ENCODE data around the gene MAP7.
"Not testable (repeated sequence)": the region's sequence is repeated elsewhere in the genome, so short reads cannot be mapped to it uniquely, and the experiment has no call there.

Gene MAP7

GRCh38 chr6:136471922-136472321 lies 78.3 kb downstream of the MAP7 start:
- no peak for DNase-seq (ENCODE audit: low read depth in 2 of 2, low spot score in 1 of 2)

DNA sequence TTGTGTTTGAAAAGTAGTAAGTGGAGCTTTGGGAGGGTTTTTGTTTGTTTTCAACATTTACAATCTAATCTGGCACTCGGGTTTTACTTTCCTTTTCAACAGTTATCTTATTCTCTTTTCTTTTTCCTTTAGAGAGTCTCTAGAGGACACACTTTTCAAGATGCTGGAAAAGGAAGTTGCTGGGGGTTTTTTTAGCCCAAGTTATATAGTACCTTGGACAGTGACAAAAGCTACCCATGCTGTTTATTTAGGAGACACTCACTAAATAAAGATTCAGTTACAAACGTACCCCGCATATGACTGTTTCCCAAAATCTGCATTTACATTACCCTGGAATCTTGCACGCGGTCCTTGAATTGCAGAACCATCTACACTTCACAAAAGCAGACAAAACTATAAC lies 78.8 kb downstream of the MAP7 start:
- DNase-seq (ENCODE audit: low read depth in 2 of 2, low spot score in 1 of 2) = no peak

- no peak for DNase-seq (ENCODE audit: low read depth in 2 of 2, low spot score in 1 of 2)
These were observed 80.2 kb downstream of the MAP7 start for GRCh38 chr6:136470044-136470443.

DNA sequence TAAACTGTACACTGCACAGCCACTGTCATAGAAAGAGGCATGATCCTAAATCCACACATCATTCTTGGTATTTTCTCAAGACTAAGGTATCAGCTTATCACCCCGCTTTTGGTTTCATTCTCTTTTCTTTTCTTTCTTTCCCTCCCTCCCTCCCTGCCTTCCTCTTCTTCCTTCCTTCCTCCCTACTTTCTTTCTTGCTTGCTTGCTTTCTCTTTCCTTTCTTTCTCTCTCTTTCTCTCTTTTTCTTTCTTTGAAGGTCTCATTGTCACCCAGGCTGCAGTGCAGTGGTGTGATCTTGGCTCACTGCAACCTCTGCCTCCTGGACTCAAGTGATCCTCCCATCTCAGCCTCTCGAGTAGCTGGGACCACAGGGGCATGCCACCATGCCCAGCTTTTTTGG lies 81.1 kb downstream of the MAP7 start:
- DNase-seq (ENCODE audit: low read depth in 2 of 2, low spot score in 1 of 2) = no peak

DNA sequence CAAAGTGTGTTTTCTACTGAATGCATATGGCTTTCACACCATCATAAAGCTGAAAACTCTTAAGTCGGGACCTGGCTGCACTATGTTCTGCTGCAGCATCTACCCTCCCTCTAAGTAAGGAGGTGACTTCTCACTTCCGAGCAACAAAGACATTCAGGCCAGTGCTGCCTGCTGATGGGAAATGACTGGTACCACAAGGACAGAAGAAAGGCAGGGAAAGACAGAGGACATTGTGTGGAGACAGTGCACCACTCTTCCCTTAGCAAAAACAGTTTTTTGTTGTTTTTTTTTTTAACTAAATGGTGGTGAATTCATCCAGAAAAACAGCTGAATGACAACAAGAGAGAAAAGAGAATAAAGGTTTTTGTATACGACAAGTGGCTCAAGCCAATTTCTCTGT lies 81.5 kb downstream of the MAP7 start:
- no peak for DNase-seq (ENCODE audit: low read depth in 2 of 2, low spot score in 1 of 2)

DNA sequence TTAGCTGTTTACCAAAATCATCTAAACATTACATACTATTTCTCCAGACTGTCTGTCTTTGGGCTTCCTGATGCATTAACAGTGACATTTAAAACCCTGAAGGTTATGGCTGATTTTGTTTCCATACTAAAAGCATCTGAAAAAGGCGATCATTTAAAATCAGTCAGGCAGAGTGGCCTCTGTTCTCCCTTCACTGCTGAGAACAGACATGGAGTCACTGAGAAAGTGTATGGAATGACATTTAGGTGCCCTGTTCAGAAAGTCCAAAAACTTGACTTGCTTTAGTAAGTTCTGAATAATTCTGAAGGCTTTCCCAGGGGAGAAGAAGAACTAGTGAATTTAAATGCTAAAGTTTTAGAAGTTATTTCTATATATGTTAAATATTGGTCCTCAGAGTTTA lies 83.0 kb downstream of the MAP7 start:
- no peak for DNase-seq (ENCODE audit: low read depth in 2 of 2, low spot score in 1 of 2)

GRCh38 chr6:136466777-136467176 lies 83.4 kb downstream of the MAP7 start:
- no peak for DNase-seq (ENCODE audit: low read depth in 2 of 2, low spot score in 1 of 2)

GRCh38 chr6:136465766-136466303 lies 84.4 kb downstream of the MAP7 start:
- no peak for DNase-seq (ENCODE audit: low read depth in 2 of 2, low spot score in 1 of 2)

- DNase-seq (ENCODE audit: low read depth in 2 of 2, low spot score in 1 of 2) = no peak
These were observed 85.3 kb downstream of the MAP7 start for GRCh38 chr6:136464874-136465273.

- DNase-seq (ENCODE audit: low read depth in 2 of 2, low spot score in 1 of 2) = no peak
These were observed 86.1 kb downstream of the MAP7 start for GRCh38 chr6:136464148-136464547.

DNA sequence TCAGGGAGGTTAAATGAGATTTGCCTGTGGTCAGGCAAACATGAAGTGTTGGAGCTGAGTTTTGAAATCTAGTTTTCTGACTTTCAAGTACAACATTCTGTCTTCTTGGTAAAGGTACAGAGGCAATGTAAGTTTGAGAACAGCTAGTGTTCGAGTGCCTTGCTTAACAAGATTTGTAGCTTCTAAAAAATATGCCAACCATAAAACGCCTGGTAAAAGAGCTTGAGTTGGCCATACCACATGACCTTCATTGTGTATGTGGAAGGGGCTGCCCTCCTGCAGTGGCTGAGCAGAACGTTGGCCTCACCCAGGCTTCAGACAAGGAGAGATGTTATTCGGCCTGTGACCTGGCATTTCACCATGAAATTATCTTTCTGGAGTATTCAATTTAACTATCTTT lies 86.5 kb downstream of the MAP7 start:
- no peak for DNase-seq (ENCODE audit: low read depth in 2 of 2, low spot score in 1 of 2)

GRCh38 chr6:136446579-136447187 lies 103.5 kb downstream of the MAP7 start:
- no peak for DNase-seq (ENCODE audit: low read depth in 2 of 2, low spot score in 1 of 2)

GRCh38 chr6:136446145-136446544 lies 104.1 kb downstream of the MAP7 start:
- no peak for DNase-seq (ENCODE audit: low read depth in 2 of 2, low spot score in 1 of 2)

GRCh38 chr6:136445063-136445462 lies 105.2 kb downstream of the MAP7 start:
- DNase-seq (ENCODE audit: low read depth in 2 of 2, low spot score in 1 of 2) = no peak

DNA sequence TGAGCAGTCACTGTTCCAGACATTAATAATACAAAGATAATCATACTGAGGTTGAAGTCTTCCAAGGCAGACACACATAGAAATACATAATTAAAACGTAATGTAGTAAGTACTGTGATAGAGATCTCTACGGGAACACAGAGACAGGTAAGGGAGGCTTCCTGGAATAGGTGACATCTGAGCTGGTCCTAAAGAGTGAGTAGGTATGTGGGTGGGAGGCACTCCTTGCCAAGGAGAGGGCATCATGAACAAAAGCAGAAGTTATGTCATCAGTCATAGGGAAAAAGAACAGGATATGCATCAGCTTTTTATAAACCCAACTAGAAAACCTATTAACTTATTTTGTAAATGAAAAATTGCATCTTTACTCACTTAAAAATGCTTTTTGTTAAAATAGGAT lies 110.0 kb downstream of the MAP7 start:
- DNase-seq (ENCODE audit: low read depth in 2 of 2, low spot score in 1 of 2) = no peak

DNA sequence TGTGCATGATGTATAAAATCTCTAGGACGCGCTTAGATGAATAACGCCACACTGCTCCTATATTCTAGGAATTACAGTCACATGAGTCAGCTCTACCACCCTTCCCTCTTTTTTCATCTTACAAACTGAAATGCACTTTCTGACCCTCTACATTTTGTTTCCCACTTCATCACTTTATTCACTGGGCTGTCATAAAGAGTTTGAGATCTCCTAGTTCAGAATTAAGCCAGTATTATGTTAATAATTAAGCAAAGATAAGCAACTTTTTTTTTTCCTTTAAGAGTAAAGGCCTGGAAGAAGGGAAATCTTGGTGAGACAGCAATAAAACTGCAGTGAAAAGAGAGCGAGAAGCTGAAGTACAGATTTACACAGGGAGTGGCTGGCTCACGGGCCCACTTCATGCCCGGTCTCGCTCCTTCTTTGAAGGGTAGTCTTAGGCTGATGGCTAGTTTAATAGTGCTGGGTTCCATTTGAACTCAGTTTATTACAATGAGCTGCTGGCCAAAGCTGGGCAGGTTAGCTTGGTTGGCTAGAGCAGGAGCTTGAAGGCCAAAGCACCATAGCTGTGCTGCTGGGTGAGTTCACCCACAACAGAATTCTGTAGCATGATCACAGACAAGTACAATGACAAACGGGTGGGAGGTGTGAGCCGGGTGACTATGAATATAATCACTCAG lies 110.6 kb downstream of the MAP7 start:
- no peak for DNase-seq (ENCODE audit: low read depth in 2 of 2, low spot score in 1 of 2)

GRCh38 chr6:136438441-136438840 lies 111.8 kb downstream of the MAP7 start:
- DNase-seq (ENCODE audit: low read depth in 2 of 2, low spot score in 1 of 2) = no peak

DNA sequence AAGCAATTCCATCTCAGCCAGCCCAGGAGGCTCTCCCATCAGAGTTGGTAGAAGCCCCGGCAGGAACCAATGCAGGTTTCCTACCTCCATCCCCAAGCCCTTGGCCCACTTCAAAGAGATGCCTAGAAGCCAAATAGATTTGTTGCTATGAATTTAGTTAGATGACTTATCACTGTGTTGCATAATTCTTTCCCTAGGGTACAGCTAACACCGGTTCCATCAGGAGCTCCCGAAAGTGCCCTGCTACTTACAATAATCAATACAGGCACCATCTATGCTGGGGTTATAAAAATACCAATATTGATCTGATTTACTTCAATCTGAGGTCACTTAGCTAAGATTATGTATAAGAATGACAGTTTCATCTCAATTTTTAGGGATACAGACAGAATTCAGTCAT lies 113.0 kb downstream of the MAP7 start:
- DNase-seq (ENCODE audit: low read depth in 2 of 2, low spot score in 1 of 2) = no peak

DNA sequence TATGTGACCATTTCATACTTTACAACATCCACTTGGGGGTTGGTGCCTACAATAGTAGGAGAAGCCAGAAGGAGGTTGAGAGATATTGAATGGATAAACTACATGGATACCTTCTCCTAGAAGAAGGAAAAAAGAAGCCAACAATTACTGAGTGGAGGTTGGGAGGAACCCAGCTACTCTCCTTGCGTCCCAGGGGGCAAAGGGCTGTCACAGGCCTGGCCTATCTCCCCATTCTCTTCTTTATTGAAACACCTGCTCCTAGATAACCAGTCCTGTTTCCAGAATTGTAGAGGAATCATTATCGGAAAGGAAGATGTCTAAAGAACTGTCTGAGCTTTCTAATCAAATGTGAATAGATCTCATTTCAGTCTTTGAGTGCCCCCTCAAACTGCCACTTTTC lies 115.1 kb downstream of the MAP7 start:
- no peak for DNase-seq (ENCODE audit: low read depth in 2 of 2, low spot score in 1 of 2)

GRCh38 chr6:136431306-136431705 lies 118.9 kb downstream of the MAP7 start:
- not testable (repeated sequence) for DNase-seq (ENCODE audit: low read depth in 2 of 2, low spot score in 1 of 2)

DNA sequence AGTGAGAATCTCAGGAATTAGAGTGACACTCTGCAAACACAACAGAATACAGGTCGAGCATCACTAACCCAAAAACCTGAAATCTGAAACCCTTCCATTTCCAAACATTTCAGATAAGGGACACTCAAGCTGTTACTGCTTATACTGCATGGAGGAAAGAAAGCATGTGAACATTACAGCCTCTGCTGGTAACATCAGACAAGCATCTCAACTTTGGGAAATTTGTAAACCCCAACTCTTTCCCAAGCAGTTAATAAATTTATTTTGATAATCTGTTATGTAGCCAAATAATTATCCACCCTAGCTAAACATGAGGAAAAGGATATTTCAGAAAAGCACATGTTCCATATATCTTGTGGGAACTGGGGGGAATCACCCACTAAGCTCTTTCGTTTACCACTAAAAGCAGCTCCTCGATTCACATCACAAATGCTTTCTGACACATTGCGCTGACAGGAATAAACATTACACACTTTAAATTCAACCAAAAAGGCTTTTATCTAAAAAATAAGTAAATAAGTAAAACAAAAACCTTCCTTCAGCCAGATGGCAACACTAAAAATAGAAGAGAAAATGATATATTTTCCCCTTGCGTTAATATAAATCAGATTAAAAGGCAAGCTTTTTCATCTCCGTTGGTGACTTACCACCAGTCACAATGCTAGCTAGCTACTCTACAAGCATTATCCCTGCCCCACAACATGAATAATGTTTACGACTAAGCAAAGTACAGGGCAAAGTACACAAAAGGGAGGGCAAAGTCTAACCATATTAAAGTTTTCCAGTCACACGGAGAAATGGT lies 120.8 kb downstream of the MAP7 start:
- DNase-seq (ENCODE audit: low read depth in 2 of 2, low spot score in 1 of 2) = no peak

DNA sequence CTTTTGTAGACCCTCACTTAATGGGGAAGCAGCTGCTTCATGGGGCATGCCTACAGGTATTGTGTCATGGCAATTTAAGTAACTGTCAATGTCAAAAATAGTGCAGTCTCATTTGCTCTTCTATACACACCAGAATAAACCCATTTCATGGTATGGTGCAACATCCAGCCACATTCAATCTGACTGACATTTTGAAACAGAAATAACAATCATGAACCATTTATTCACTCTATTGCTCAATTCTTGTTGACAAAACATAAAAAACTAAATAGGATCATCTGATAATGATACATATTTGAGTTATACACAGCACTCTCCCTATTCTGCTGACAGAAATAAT lies 122.9 kb downstream of the MAP7 start:
- DNase-seq (ENCODE audit: low read depth in 2 of 2, low spot score in 1 of 2) = no peak

All from stimulated activated CD8-positive, alpha-beta memory T cell treated with anti-CD3 and anti-CD28 coated beads, Interleukin-4, amount 100 ng/mL, for 1 hour (primary cell).